Ishikawa (cell line): ENCODE data around the gene CEP76.

ENCODE experiments used
- CEBPB ChIP-seq: IDR thresholded peaks from 2 replicates; pipeline ENCODE4 v1.6.1; 2012
- EGR1 ChIP-seq: IDR thresholded peaks from 2 replicates; pipeline ENCODE4 v1.6.1; 2012
- EP300 ChIP-seq: IDR thresholded peaks from 2 replicates; pipeline ENCODE4 v1.6.1; 2012; ENCODE audit warnings: borderline replicate concordance
- FOXM1 ChIP-seq: IDR thresholded peaks from 2 replicates; pipeline ENCODE4 v1.6.1; 2012; ENCODE audit warnings: low read depth, borderline replicate concordance
- MAX ChIP-seq: IDR thresholded peaks from 2 replicates; pipeline ENCODE4 v1.6.1; 2012
- TAF1 ChIP-seq: IDR thresholded peaks from 2 replicates; pipeline ENCODE4 v1.6.1; 2012; ENCODE audit warnings: low read depth, mild to moderate bottlenecking
- USF1 ChIP-seq: IDR thresholded peaks from 2 replicates; pipeline ENCODE4 v1.6.1; 2012
- ZBTB7A ChIP-seq: IDR thresholded peaks from 2 replicates; pipeline ENCODE4 v1.6.1; 2012; ENCODE audit warnings: low read depth

GRCh38 chr18:12637393-12637792 lies 65.1 kb downstream of the CEP76 start:
- TF ChIP-seq EGR1 (no peak), EP300 (no peak), MAX (no peak), USF1 (no peak), TAF1 (no peak), CEBPB (no peak), FOXM1 (no peak), ZBTB7A (no peak)
